Measurements from ENCODE around the gene HLA-DMA.

- no peak for TF ChIP-seq CTCF (IDR thresholded peaks at IDR 0.05)
- no peak for TF ChIP-seq POLR2AphosphoS5 (IDR thresholded peaks at IDR 0.05)
- TF ChIP-seq EP300 (IDR thresholded peaks at IDR 0.05) = no peak
- TF ChIP-seq POLR2A (IDR thresholded peaks at IDR 0.05) = no peak
These were observed 6.9 kb downstream of the HLA-DMA start for GRCh38 chr6:32945953-32946352.

Data from suprapubic skin (tissue), 4 donors.